ENCODE measurements around the gene SCLY.

SCLY gene

GRCh38 chr2:238105506-238106338 is 44.9 kb downstream of the SCLY start:
- TF ChIP-seq CTCF (IDR thresholded peaks at IDR 0.05; ENCODE audit: low read length, missing control alignments): no peak
- H3K4me3 ChIP-seq (replicated peaks; ENCODE audit: low read depth, low read length): no peak overlapping the region
- no peak for DNase-seq (ENCODE audit: low read depth)

- H3K4me3 ChIP-seq (replicated peaks; ENCODE audit: low read depth, low read length): no peak overlapping the region
- no peak for TF ChIP-seq CTCF (IDR thresholded peaks at IDR 0.05; ENCODE audit: low read length, missing control alignments)
- no peak for DNase-seq (ENCODE audit: low read depth)
These were observed 45.5 kb downstream of the SCLY start for GRCh38 chr2:238106339-238106697.

- H3K4me3 ChIP-seq (replicated peaks; ENCODE audit: low read depth, low read length): no peak overlapping the region
- TF ChIP-seq CTCF (IDR thresholded peaks at IDR 0.05; ENCODE audit: low read length, missing control alignments): no peak
- DNase-seq (ENCODE audit: low read depth): no peak
These were observed 46.1 kb downstream of the SCLY start for GRCh38 chr2:238106698-238107524.

GRCh38 chr2:238107525-238108422 is 47.0 kb downstream of the SCLY start:
- no peak for TF ChIP-seq CTCF (IDR thresholded peaks at IDR 0.05; ENCODE audit: low read length, missing control alignments)
- no peak overlapping the region for H3K4me3 ChIP-seq (replicated peaks; ENCODE audit: low read depth, low read length)
- no peak for DNase-seq (ENCODE audit: low read depth)

GRCh38 chr2:238108423-238109183 is 47.8 kb downstream of the SCLY start:
- DNase-seq (ENCODE audit: low read depth): no peak
- TF ChIP-seq CTCF (IDR thresholded peaks at IDR 0.05; ENCODE audit: low read length, missing control alignments): no peak
- no peak overlapping the region for H3K4me3 ChIP-seq (replicated peaks; ENCODE audit: low read depth, low read length)

GRCh38 chr2:238113611-238114010 is 52.8 kb downstream of the SCLY start:
- DNase-seq (ENCODE audit: low read depth): no peak
- TF ChIP-seq CTCF (IDR thresholded peaks at IDR 0.05; ENCODE audit: low read length, missing control alignments): no peak
- no peak overlapping the region for H3K4me3 ChIP-seq (replicated peaks; ENCODE audit: low read depth, low read length)

All from fibroblast of pulmonary artery (primary cell).